Measurements from ENCODE around the gene DNAJC25. TPM values are rescaled to one million over a fixed set of nuclear protein-coding genes. Genes with fewer than 3 reads are reported as not detected.

Gene DNAJC25
- total and polyA plus RNA-seq, 4 donors, result 8.1 to 12.2 (median 10.3) TPM

- Histone ChIP-seq H3K4me1 (ENCODE audit: control insufficient read depth, insufficient read depth, low read length) (no peaks in the 10 kb centered on the region), H3K27ac (ENCODE audit: low read depth, low read length) (no peak overlapping the region), H3K27me3 (ENCODE audit: control insufficient read depth, insufficient read depth, low read length) (no peaks in the 10 kb centered on the region), H3K9me3 (ENCODE audit: control insufficient read depth, insufficient read depth, low read length) (no peaks in the 10 kb centered on the region), H3K36me3 (ENCODE audit: control insufficient read depth, insufficient read depth, low read length) (no peaks in the 10 kb centered on the region), H3K4me3 (ENCODE audit: low read depth, low read length) (no peak overlapping the region)
- WGBS (ENCODE audit: insufficient coverage), result no CpG with 5 or more reads among the region's 2 CpGs
- peak in 2 of 6 donors; percentile 41 to 47 for DNase-seq (ENCODE audit: low read depth in 4 of 6, low spot score in 6 of 6)
These were observed 9.1 kb upstream of the DNAJC25 start for GRCh38 chr9:111621895-111622480.

GRCh38 chr9:111622626-111623025, 8.5 kb upstream of the DNAJC25 start:
- H3K27me3 ChIP-seq (ENCODE audit: control insufficient read depth, insufficient read depth, low read length), result no peaks in the 10 kb centered on the region
- no peak overlapping the region for H3K27ac ChIP-seq (ENCODE audit: low read depth, low read length)
- 88% methylated on average over 3 of the region's 3 CpGs for WGBS (ENCODE audit: insufficient coverage)
- H3K9me3 ChIP-seq (ENCODE audit: control insufficient read depth, insufficient read depth, low read length), result no peaks in the 10 kb centered on the region
- no peaks in the 10 kb centered on the region for H3K36me3 ChIP-seq (ENCODE audit: control insufficient read depth, insufficient read depth, low read length)
- no peaks in the 10 kb centered on the region for H3K4me1 ChIP-seq (ENCODE audit: control insufficient read depth, insufficient read depth, low read length)
- no peak overlapping the region for H3K4me3 ChIP-seq (ENCODE audit: low read depth, low read length)
- DNase-seq (ENCODE audit: low read depth in 4 of 6, low spot score in 6 of 6), result no peak

- H3K27ac ChIP-seq (ENCODE audit: low read depth, low read length), result no peak overlapping the region
- H3K27me3 ChIP-seq (ENCODE audit: control insufficient read depth, insufficient read depth, low read length), result no peaks in the 10 kb centered on the region
- DNase-seq (ENCODE audit: low read depth in 4 of 6, low spot score in 6 of 6), result no peak
- no peaks in the 10 kb centered on the region for H3K9me3 ChIP-seq (ENCODE audit: control insufficient read depth, insufficient read depth, low read length)
- H3K4me1 ChIP-seq (ENCODE audit: control insufficient read depth, insufficient read depth, low read length), result peaks cover 7% of the 10 kb centered on the region
- no peaks in the 10 kb centered on the region for H3K36me3 ChIP-seq (ENCODE audit: control insufficient read depth, insufficient read depth, low read length)
- no peak overlapping the region for H3K4me3 ChIP-seq (ENCODE audit: low read depth, low read length)
- 100% methylated on average over 2 of the region's 7 CpGs for WGBS (ENCODE audit: insufficient coverage)
These were observed 3.7 kb upstream of the DNAJC25 start for GRCh38 chr9:111627260-111627963.

- WGBS (ENCODE audit: insufficient coverage), result 96% methylated on average over 4 of the region's 7 CpGs
- no peak for DNase-seq (ENCODE audit: low read depth in 4 of 6, low spot score in 6 of 6)
- Histone ChIP-seq H3K27ac (ENCODE audit: low read depth, low read length) (no peak overlapping the region), H3K9me3 (ENCODE audit: control insufficient read depth, insufficient read depth, low read length) (no peaks in the 10 kb centered on the region), H3K36me3 (ENCODE audit: control insufficient read depth, insufficient read depth, low read length) (no peaks in the 10 kb centered on the region), H3K27me3 (ENCODE audit: control insufficient read depth, insufficient read depth, low read length) (no peaks in the 10 kb centered on the region), H3K4me3 (ENCODE audit: low read depth, low read length) (no peak overlapping the region), H3K4me1 (ENCODE audit: control insufficient read depth, insufficient read depth, low read length) (peaks cover 10% of the 10 kb centered on the region)
These were observed 2.7 kb upstream of the DNAJC25 start for GRCh38 chr9:111628411-111628810.

- Histone ChIP-seq H3K9me3 (ENCODE audit: control insufficient read depth, insufficient read depth, low read length) (no peaks in the 10 kb centered on the region), H3K27ac (ENCODE audit: low read depth, low read length) (peak overlapping the region; percentile 50), H3K27me3 (ENCODE audit: control insufficient read depth, insufficient read depth, low read length) (no peaks in the 10 kb centered on the region), H3K36me3 (ENCODE audit: control insufficient read depth, insufficient read depth, low read length) (no peaks in the 10 kb centered on the region), H3K4me3 (ENCODE audit: low read depth, low read length) (peak overlapping the region; percentile 82), H3K4me1 (ENCODE audit: control insufficient read depth, insufficient read depth, low read length) (peaks cover 10% of the 10 kb centered on the region)
- 2% methylated on average over 13 of the region's 17 CpGs for WGBS (ENCODE audit: insufficient coverage)
- peak in 1 of 6 donors; percentile 1 for DNase-seq (ENCODE audit: low read depth in 4 of 6, low spot score in 6 of 6)
These were observed 761 bp upstream of the DNAJC25 start for GRCh38 chr9:111630182-111630963.

- H3K27ac ChIP-seq (ENCODE audit: low read depth, low read length), result peak overlapping the region; percentile 50
These were observed 245 bp upstream of the DNAJC25 start for GRCh38 chr9:111630964-111631213.

GRCh38 chr9:111632060-111632459, 926 bp downstream of the DNAJC25 start:
- Histone ChIP-seq H3K4me3 (ENCODE audit: low read depth, low read length) (peak overlapping the region; percentile 82), H3K36me3 (ENCODE audit: control insufficient read depth, insufficient read depth, low read length) (no peaks in the 10 kb centered on the region), H3K27ac (ENCODE audit: low read depth, low read length) (no peak overlapping the region), H3K9me3 (ENCODE audit: control insufficient read depth, insufficient read depth, low read length) (no peaks in the 10 kb centered on the region), H3K4me1 (ENCODE audit: control insufficient read depth, insufficient read depth, low read length) (peaks cover 10% of the 10 kb centered on the region), H3K27me3 (ENCODE audit: control insufficient read depth, insufficient read depth, low read length) (no peaks in the 10 kb centered on the region)
- 14% methylated on average over 3 of the region's 5 CpGs for WGBS (ENCODE audit: insufficient coverage)
- DNase-seq (ENCODE audit: low read depth in 4 of 6, low spot score in 6 of 6), result peak in 1 of 6 donors; percentile 4

More at GRCh38 chr9:111630964-111631213, 245 bp upstream of the DNAJC25 start:
- H3K4me3 ChIP-seq (ENCODE audit: low read depth, low read length), result peak overlapping the region; percentile 82
- H3K4me1 ChIP-seq (ENCODE audit: control insufficient read depth, insufficient read depth, low read length), result peaks cover 10% of the 10 kb centered on the region
- WGBS (ENCODE audit: insufficient coverage), result 0% methylated on average over 14 of the region's 14 CpGs
- no peaks in the 10 kb centered on the region for H3K27me3 ChIP-seq (ENCODE audit: control insufficient read depth, insufficient read depth, low read length)
- no peaks in the 10 kb centered on the region for H3K36me3 ChIP-seq (ENCODE audit: control insufficient read depth, insufficient read depth, low read length)
- DNase-seq (ENCODE audit: low read depth in 4 of 6, low spot score in 6 of 6), result no peak
- no peaks in the 10 kb centered on the region for H3K9me3 ChIP-seq (ENCODE audit: control insufficient read depth, insufficient read depth, low read length)

GRCh38 chr9:111632695-111633388, 1.7 kb downstream of the DNAJC25 start:
- Histone ChIP-seq H3K36me3 (ENCODE audit: control insufficient read depth, insufficient read depth, low read length) (no peaks in the 10 kb centered on the region), H3K27me3 (ENCODE audit: control insufficient read depth, insufficient read depth, low read length) (no peaks in the 10 kb centered on the region), H3K27ac (ENCODE audit: low read depth, low read length) (no peak overlapping the region), H3K9me3 (ENCODE audit: control insufficient read depth, insufficient read depth, low read length) (no peaks in the 10 kb centered on the region), H3K4me1 (ENCODE audit: control insufficient read depth, insufficient read depth, low read length) (peaks cover 10% of the 10 kb centered on the region), H3K4me3 (ENCODE audit: low read depth, low read length) (no peak overlapping the region)
- DNase-seq (ENCODE audit: low read depth in 4 of 6, low spot score in 6 of 6), result no peak
- 86% methylated on average over 1 of the region's 7 CpGs for WGBS (ENCODE audit: insufficient coverage)

GRCh38 chr9:111633389-111633736, 2.2 kb downstream of the DNAJC25 start:
- Histone ChIP-seq H3K27ac (ENCODE audit: low read depth, low read length) (no peak overlapping the region), H3K4me3 (ENCODE audit: low read depth, low read length) (no peak overlapping the region), H3K4me1 (ENCODE audit: control insufficient read depth, insufficient read depth, low read length) (peaks cover 10% of the 10 kb centered on the region), H3K36me3 (ENCODE audit: control insufficient read depth, insufficient read depth, low read length) (no peaks in the 10 kb centered on the region), H3K9me3 (ENCODE audit: control insufficient read depth, insufficient read depth, low read length) (no peaks in the 10 kb centered on the region), H3K27me3 (ENCODE audit: control insufficient read depth, insufficient read depth, low read length) (no peaks in the 10 kb centered on the region)
- 100% methylated on average over 1 of the region's 1 CpG for WGBS (ENCODE audit: insufficient coverage)
- DNase-seq (ENCODE audit: low read depth in 4 of 6, low spot score in 6 of 6), result no peak

All from spinal cord (tissue), 10 donors.